GM18873 (cell line): ENCODE data around the gene ZNF35.

Experiments used
- ATAC-seq: cut with Tn5 transposase; IDR thresholded peaks from one replicate; pipeline ENCODE4 v1.9.1; 2021; ENCODE audit warnings: mild to moderate bottlenecking, moderate library complexity, moderate number of reproducible peaks; ENCODE audit not compliant: unreplicated experiment, low FRiP score

Gene ZNF35

GRCh38 chr3:44682182-44682896 lies 33.8 kb downstream of the ZNF35 start:
- no peak for ATAC-seq

GRCh38 chr3:44685128-44685800 lies 36.7 kb downstream of the ZNF35 start:
- ATAC-seq, result peak; percentile 49

- ATAC-seq, result no peak
Measured at GRCh38 chr3:44687898-44688297, 39.4 kb downstream of the ZNF35 start.
